22Rv1 (cell line): Measurements from ENCODE around the gene IGSF21.

Experiments
- ZFX ChIP-seq: fragments of 450-650 bp; IDR thresholded peaks from 2 replicates; pipeline ENCODE4 v1.6.1; 2017; ENCODE audit warnings: antibody characterized with exemption, borderline replicate concordance
- TF ChIP-seq, protein P1 (sequence below): fragments of 450-650 bp; IDR thresholded peaks from 2 replicates; pipeline ENCODE4 v1.5.1; 2017; ENCODE audit warnings: mild to moderate bottlenecking

DNA sequence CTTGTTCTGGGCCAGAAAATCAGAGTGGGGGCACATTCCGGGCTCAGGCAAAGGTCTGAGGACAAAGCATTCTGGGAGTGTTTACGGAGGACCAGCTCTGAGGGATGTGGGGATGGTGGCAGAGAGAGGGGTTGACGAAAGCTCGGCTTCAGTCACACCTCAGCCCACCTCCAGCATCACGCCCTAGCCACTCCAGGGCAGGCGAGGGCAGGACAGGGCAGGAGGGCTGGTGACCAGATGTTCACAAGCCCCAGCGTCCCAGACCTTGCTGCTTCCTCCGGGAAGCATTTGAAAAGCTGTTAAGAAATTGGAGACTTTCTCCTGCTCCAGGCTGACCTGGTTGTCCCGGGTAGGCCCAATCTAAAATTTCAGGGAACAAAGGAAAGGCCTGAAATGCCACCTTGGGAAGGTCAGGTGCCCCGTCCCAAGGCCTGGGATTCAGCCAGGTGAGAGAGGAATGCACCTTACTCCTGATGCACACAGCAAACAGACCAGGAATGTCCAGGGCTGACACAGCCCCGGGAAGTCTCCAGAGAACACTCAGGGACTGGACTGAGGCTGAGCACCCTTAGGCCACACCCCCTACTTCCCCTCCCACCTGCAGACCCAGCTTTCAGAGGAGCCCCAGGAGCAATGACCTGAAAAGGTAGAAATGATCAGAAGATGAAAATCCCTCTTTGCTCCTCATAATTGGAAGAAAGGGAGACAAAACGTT is 301.2 kb downstream of the IGSF21 start:
- TF ChIP-seq, protein P1, sequence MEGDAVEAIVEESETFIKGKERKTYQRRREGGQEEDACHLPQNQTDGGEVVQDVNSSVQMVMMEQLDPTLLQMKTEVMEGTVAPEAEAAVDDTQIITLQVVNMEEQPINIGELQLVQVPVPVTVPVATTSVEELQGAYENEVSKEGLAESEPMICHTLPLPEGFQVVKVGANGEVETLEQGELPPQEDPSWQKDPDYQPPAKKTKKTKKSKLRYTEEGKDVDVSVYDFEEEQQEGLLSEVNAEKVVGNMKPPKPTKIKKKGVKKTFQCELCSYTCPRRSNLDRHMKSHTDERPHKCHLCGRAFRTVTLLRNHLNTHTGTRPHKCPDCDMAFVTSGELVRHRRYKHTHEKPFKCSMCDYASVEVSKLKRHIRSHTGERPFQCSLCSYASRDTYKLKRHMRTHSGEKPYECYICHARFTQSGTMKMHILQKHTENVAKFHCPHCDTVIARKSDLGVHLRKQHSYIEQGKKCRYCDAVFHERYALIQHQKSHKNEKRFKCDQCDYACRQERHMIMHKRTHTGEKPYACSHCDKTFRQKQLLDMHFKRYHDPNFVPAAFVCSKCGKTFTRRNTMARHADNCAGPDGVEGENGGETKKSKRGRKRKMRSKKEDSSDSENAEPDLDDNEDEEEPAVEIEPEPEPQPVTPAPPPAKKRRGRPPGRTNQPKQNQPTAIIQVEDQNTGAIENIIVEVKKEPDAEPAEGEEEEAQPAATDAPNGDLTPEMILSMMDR: no peak
- no peak for TF ChIP-seq ZFX
